GM23338 (cell line): ENCODE results near the gene EPHB1. TPM values are rescaled to one million over a fixed set of nuclear protein-coding genes. Genes with fewer than 3 reads are reported as not detected.

Experiments
- ATAC-seq: fragments of 200-7000 bp; cut with Tn5 transposase; 3 replicates; pipeline ENCODE4 v1.9.1; 2020
- DNase-seq: peaks from one replicate; pipeline ENCODE4 v3.0.0-alpha.2; 2015; ENCODE audit warnings: low spot score
- H2AFZ ChIP-seq: fragments of 200-600 bp; sonication (generic); 2 replicates; pipeline ENCODE4 v1.8.0; 2016; ENCODE audit warnings: antibody characterized with exemption, mild to moderate bottlenecking, moderate library complexity
- H3F3A ChIP-seq: fragments of 200-600 bp; sonication (generic); replicated peaks from 2 replicates; pipeline ENCODE4 v1.8.0; 2017; ENCODE audit warnings: antibody characterized with exemption, mixed run types, low read depth
- H3K27ac ChIP-seq: fragments of 200-600 bp; sonication (generic); 2 replicates; pipeline ENCODE4 v1.6.1; 2016; ENCODE audit warnings: low read depth
- H3K27me3 ChIP-seq: fragments of 200-600 bp; sonication (generic); 2 replicates; pipeline ENCODE4 v1.8.0; 2016; ENCODE audit warnings: mild to moderate bottlenecking, mixed run types, moderate library complexity; ENCODE audit not compliant: insufficient read depth
- H3K36me3 ChIP-seq: fragments of 200-600 bp; sonication (generic); 2 replicates; pipeline ENCODE4 v1.8.0; 2016; ENCODE audit warnings: mild to moderate bottlenecking; ENCODE audit not compliant: insufficient read depth
- H3K4me1 ChIP-seq: fragments of 200-600 bp; sonication (generic); 2 replicates; pipeline ENCODE4 v1.8.0; 2016; ENCODE audit warnings: mild to moderate bottlenecking, moderate library complexity; ENCODE audit not compliant: insufficient read depth
- H3K4me2 ChIP-seq: fragments of 200-600 bp; sonication (generic); 2 replicates; pipeline ENCODE4 v1.7.1; 2017; ENCODE audit warnings: mixed run types
- H3K4me3 ChIP-seq: fragments of 200-600 bp; sonication (generic); 2 replicates; pipeline ENCODE4 v1.6.1; 2016; ENCODE audit warnings: mixed run types
- H3K79me2 ChIP-seq: fragments of 200-600 bp; sonication (generic); replicated peaks from 2 replicates; pipeline ENCODE4 v1.8.0; 2017; ENCODE audit warnings: mild to moderate bottlenecking; ENCODE audit not compliant: insufficient read depth
- H3K9me2 ChIP-seq: fragments of 200-600 bp; sonication (generic); 2 replicates; pipeline ENCODE4 v1.8.0; 2017; ENCODE audit not compliant: insufficient read depth
- H4K20me1 ChIP-seq: fragments of 200-600 bp; sonication (generic); replicated peaks from 2 replicates; pipeline ENCODE4 v1.8.0; 2017; ENCODE audit warnings: mild to moderate bottlenecking; ENCODE audit not compliant: insufficient read depth
- H3K27ac Mint-ChIP-seq: 2 replicates; pipeline ENCODE4 v1.8.0; 2020; ENCODE audit warnings: inconsistent platforms, mild to moderate bottlenecking, moderate library complexity, mixed read lengths
- H3K27me3 Mint-ChIP-seq: 3 replicates; pipeline ENCODE4 v1.8.0; 2022; ENCODE audit warnings: low read depth, mild to moderate bottlenecking, moderate library complexity, mixed read lengths, inconsistent platforms; ENCODE audit not compliant: insufficient read depth, poor library complexity
- H3K36me3 Mint-ChIP-seq: 3 replicates; pipeline ENCODE4 v1.8.0; 2021; ENCODE audit warnings: low read depth, mild to moderate bottlenecking, inconsistent platforms, moderate library complexity, mixed read lengths
- H3K4me1 Mint-ChIP-seq: 3 replicates; pipeline ENCODE4 v1.8.0; 2020; ENCODE audit warnings: mild to moderate bottlenecking, inconsistent platforms, mixed read lengths
- H3K4me3 Mint-ChIP-seq: 3 replicates; pipeline ENCODE4 v1.8.0; 2021; ENCODE audit warnings: moderate library complexity, mild to moderate bottlenecking, inconsistent platforms, mixed read lengths
- H3K9me3 Mint-ChIP-seq: 3 replicates; pipeline ENCODE4 v1.8.0; 2020; ENCODE audit warnings: moderate library complexity, mild to moderate bottlenecking, inconsistent platforms, mixed read lengths
- CREB1 ChIP-seq: fragments of 250-450 bp; sonication (Bioruptor Pico); IDR thresholded peaks from 2 replicates; pipeline ENCODE4 v1.5.0; 2020; ENCODE audit warnings: low read depth, mild to moderate bottlenecking, moderate library complexity
- NANOG ChIP-seq: IDR thresholded peaks from 2 replicates; pipeline ENCODE4 v1.6.1; 2016; ENCODE audit warnings: antibody characterized with exemption, borderline replicate concordance
- STAT1 ChIP-seq: IDR thresholded peaks from one replicate; pipeline ENCODE4 v1.6.1; 2016; ENCODE audit warnings: antibody characterized with exemption; ENCODE audit not compliant: unreplicated experiment
- ZNF114 ChIP-seq: fragments of 250-450 bp; sonication (Bioruptor Pico); IDR thresholded peaks from 2 replicates; pipeline ENCODE4 v1.5.0; 2020; ENCODE audit warnings: mild to moderate bottlenecking, moderate library complexity
- ZNF462 ChIP-seq: fragments of 250-450 bp; sonication (Bioruptor Pico); IDR thresholded peaks from 2 replicates; pipeline ENCODE4 v1.5.0; 2020; ENCODE audit warnings: mild to moderate bottlenecking, moderate library complexity
- polyA plus RNA-seq: library from polyadenylated mRNA; unstranded; fragments of >200 nt; fragmentation: Nextera tagmentation; extraction: Ambion mirVana; gene quantifications from 2 replicates; pipeline ENCODE4 v1.2.1, GENCODE V29; 2016
- total RNA-seq: library from RNA; depleted of rRNA; stranded (reverse); fragments of >200 nt; shearing (Covaris generic); gene quantifications from 2 replicates; pipeline ENCODE4 v1.2.3, GENCODE V29; 2014
- TF ChIP-seq, protein P1 (sequence below), 2 experiments: fragments of 200-600 bp in 1 of 2; sonication (generic) in 1 of 2; conservative IDR thresholded peaks; 2 replicates each; pipeline versions ENCODE4 v1.5.1 to v1.6.1; 2016 to 2017; ENCODE audit warnings: antibody characterized with exemption in 2 of 2, low read depth in 2 of 2, mild to moderate bottlenecking in 2 of 2, moderate library complexity in 1 of 2

Gene EPHB1
- total and polyA plus RNA-seq, 2 experiments from 2014 or later, result 2.7 to 5.2 TPM

- no peak for TF ChIP-seq ZNF462 (CRISPR knock-in tag)
- TF ChIP-seq, protein P1, sequence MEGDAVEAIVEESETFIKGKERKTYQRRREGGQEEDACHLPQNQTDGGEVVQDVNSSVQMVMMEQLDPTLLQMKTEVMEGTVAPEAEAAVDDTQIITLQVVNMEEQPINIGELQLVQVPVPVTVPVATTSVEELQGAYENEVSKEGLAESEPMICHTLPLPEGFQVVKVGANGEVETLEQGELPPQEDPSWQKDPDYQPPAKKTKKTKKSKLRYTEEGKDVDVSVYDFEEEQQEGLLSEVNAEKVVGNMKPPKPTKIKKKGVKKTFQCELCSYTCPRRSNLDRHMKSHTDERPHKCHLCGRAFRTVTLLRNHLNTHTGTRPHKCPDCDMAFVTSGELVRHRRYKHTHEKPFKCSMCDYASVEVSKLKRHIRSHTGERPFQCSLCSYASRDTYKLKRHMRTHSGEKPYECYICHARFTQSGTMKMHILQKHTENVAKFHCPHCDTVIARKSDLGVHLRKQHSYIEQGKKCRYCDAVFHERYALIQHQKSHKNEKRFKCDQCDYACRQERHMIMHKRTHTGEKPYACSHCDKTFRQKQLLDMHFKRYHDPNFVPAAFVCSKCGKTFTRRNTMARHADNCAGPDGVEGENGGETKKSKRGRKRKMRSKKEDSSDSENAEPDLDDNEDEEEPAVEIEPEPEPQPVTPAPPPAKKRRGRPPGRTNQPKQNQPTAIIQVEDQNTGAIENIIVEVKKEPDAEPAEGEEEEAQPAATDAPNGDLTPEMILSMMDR (conservative IDR thresholded peaks at IDR 0.05; ENCODE audit: low read depth in 2 of 2), result no peak
- no peak for TF ChIP-seq CREB1 (CRISPR knock-in tag)
- no peak for TF ChIP-seq STAT1
- no peak for TF ChIP-seq NANOG
These were observed 339.6 kb downstream of the EPHB1 start (continued) for GRCh38 chr3:135134684-135135075.

- Mint-ChIP-seq H3K4me1 (0 out of 3 replicates have a peak, but pooled peaks cover under 1% of the 10 kb centered on the region), H3K9me3 (no peaks in the 10 kb centered on the region), H3K4me3 (no peak overlapping the region), H3K27me3 (no peaks in the 10 kb centered on the region), H3K27ac (no peak overlapping the region), H3K36me3 (no peaks in the 10 kb centered on the region)
- Histone ChIP-seq H3F3A (no peaks in the 10 kb centered on the region), H3K27me3 (no peaks in the 10 kb centered on the region), H3K79me2 (no peaks in the 10 kb centered on the region), H3K4me3 (no peak overlapping the region), H3K9me2 (peaks cover 5% of the 10 kb centered on the region; the same call in 1 of the 2 replicates), H2AFZ (no peak overlapping the region), H3K4me1 (no peaks in the 10 kb centered on the region), H3K36me3 (no peaks in the 10 kb centered on the region), H3K4me2 (no peak overlapping the region), H4K20me1 (no peaks in the 10 kb centered on the region), H3K27ac (no peak overlapping the region)
- DNase-seq (no peak), ATAC-seq (no peak)
- no peak for TF ChIP-seq NANOG
- no peak for TF ChIP-seq ZNF114 (CRISPR knock-in tag)
These were observed 340.4 kb downstream of the EPHB1 start for GRCh38 chr3:135135445-135135844.
